Natural killer cell (primary cell): ENCODE results near the gene EIF1B. TPM values are rescaled to one million over a fixed set of nuclear protein-coding genes. Genes with fewer than 3 reads are reported as not detected.
A peak's percentile ranks its signal among the peaks of the same experiment; 100 is the strongest.

Experiments used
- ATAC-seq, 3 donors: fragments of 150-1000 bp in 2 of 3; fragments of 200-7000 bp in 1 of 3; cut with Tn5 transposase; 1 replicate in 1 of 3; 2 replicates in 2 of 3; pipeline ENCODE4 v1.10.0; 2021; ENCODE audit warnings: mild to moderate bottlenecking in 2 of 3, moderate library complexity in 2 of 3
- DNase-seq, 2 donors: peaks; one replicate each; pipeline versions ENCODE4 v3.0.0 to v3.0.0-alpha.2; 2013 to 2021; ENCODE audit warnings: mixed read lengths in 1 of 2
- H3K27ac ChIP-seq: one replicate; pipeline ENCODE4 v1.5.1; 2013; ENCODE audit warnings: mild to moderate bottlenecking, low read length
- H3K27me3 ChIP-seq: one replicate; pipeline ENCODE4 v1.6.1; 2013; ENCODE audit warnings: low read length; ENCODE audit not compliant: control insufficient read depth, insufficient read depth
- H3K36me3 ChIP-seq: one replicate; pipeline ENCODE4 v1.6.1; 2013; ENCODE audit warnings: low read length; ENCODE audit not compliant: control insufficient read depth, insufficient read depth
- H3K4me1 ChIP-seq: one replicate; pipeline ENCODE4 v1.6.1; 2013; ENCODE audit warnings: low read length; ENCODE audit not compliant: control insufficient read depth, insufficient read depth
- H3K4me3 ChIP-seq: one replicate; pipeline ENCODE4 v1.5.1; 2013; ENCODE audit warnings: low read length
- H3K9me3 ChIP-seq: one replicate; pipeline ENCODE4 v1.6.1; 2013; ENCODE audit warnings: low read length; ENCODE audit not compliant: control insufficient read depth, insufficient read depth
- H3K27ac Mint-ChIP-seq, 2 donors: one replicate each; pipeline ENCODE4 v1.8.0; 2022; ENCODE audit warnings: mild to moderate bottlenecking in 2 of 2, mixed read lengths in 2 of 2, moderate library complexity in 1 of 2
- H3K27me3 Mint-ChIP-seq, 2 donors: one replicate each; pipeline ENCODE4 v1.8.0; 2022; ENCODE audit warnings: low read depth in 2 of 2, mixed read lengths in 2 of 2
- H3K36me3 Mint-ChIP-seq: one replicate; pipeline ENCODE4 v1.8.0; 2022; ENCODE audit warnings: mixed read lengths
- H3K4me1 Mint-ChIP-seq, 2 donors: one replicate each; pipeline ENCODE4 v1.8.0; 2022; ENCODE audit warnings: mixed read lengths in 2 of 2
- H3K4me3 Mint-ChIP-seq: one replicate; pipeline ENCODE4 v1.8.0; 2022; ENCODE audit warnings: mild to moderate bottlenecking, moderate library complexity, mixed read lengths
- H3K9me3 Mint-ChIP-seq, 2 donors: one replicate each; pipeline ENCODE4 v1.8.0; 2022; ENCODE audit warnings: mixed read lengths in 2 of 2
- WGBS: methylation state at CpG from one replicate; pipeline ENCODE4 v1.1.7; 2013; ENCODE audit warnings: missing lambda C conversion rate; ENCODE audit not compliant: insufficient coverage; 5-methylcytosine and 5-hydroxymethylcytosine counted together
- intact Hi-C: fragments of 100-400 bp; cut with micrococcal nuclease; formaldehyde crosslinking; loops from one replicate; pipeline ENCODE4 v1.14.2; 2022
- total RNA-seq, 4 donors: library from RNA; stranded (reverse); fragments of 120-200 nt in 1 of 4; gene quantifications; one replicate each; pipeline versions ENCODE4 v1.2.3 to v1.2.4, GENCODE V29; 2013 to 2022
- TF ChIP-seq, protein P1 (sequence below): fragments of 200-600 bp; IDR thresholded peaks from one replicate; pipeline ENCODE4 v1.8.0; 2022; ENCODE audit warnings: antibody characterized with exemption

The EIF1B gene
- 10 to 100 TPM; 52.9 to 67.3 (median 55.1) TPM for total RNA-seq
- 51.4 TPM for total RNA-seq (2013)

DNA sequence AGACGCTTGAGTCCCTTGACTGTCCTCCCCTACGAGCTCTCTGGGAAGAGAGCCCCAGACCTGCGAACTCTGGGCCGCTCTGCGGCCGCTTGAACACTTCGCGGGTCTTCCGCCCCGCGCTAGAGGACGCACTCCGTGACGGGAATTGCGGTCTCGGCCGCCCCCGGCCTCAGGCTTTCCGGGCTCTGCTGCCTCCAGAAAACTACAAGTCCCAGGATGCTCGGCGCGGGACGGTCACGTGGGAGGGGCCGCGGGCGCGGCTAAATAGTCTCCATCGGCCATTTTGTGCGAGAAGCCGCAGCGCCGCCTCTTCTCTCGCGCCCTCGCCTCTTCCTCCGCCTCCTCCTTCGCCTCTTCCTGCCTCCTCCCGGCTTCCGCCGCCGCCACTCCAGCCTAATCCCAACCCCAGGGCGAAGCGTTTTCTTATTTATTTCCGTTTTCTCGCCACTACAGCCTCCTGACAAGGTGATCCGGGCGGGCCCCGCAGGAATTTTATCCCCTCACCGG is at the start of gene EIF1B:
Gene EIF1B, plus strand, starts transcription at position 290 of the 507 bp plus-strand sequence. CDS start 235 bp downstream, outside the sequence.
- Histone ChIP-seq H3K4me3 (peak within 1 kb of the TSS; percentile 87), H3K36me3 (peaks cover 29% of the 10 kb centered on the region), H3K27me3 (no peaks in the 10 kb centered on the region), H3K9me3 (no peaks in the 10 kb centered on the region), H3K27ac (peak within 1 kb of the TSS; percentile 88), H3K4me1 (peaks cover 10% of the 10 kb centered on the region)
- DNase-seq (peak; percentile 98 to 99), ATAC-seq (peak; percentile 90 to 97 (median 94))
- TF ChIP-seq, protein P1, sequence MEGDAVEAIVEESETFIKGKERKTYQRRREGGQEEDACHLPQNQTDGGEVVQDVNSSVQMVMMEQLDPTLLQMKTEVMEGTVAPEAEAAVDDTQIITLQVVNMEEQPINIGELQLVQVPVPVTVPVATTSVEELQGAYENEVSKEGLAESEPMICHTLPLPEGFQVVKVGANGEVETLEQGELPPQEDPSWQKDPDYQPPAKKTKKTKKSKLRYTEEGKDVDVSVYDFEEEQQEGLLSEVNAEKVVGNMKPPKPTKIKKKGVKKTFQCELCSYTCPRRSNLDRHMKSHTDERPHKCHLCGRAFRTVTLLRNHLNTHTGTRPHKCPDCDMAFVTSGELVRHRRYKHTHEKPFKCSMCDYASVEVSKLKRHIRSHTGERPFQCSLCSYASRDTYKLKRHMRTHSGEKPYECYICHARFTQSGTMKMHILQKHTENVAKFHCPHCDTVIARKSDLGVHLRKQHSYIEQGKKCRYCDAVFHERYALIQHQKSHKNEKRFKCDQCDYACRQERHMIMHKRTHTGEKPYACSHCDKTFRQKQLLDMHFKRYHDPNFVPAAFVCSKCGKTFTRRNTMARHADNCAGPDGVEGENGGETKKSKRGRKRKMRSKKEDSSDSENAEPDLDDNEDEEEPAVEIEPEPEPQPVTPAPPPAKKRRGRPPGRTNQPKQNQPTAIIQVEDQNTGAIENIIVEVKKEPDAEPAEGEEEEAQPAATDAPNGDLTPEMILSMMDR: peak; percentile 74
- intact Hi-C loops: loop anchor here (1.0 kb wide), 2 partner anchors 144 to 148 kb away; partner anchors contain the start of gene RPL14
- WGBS: under 1% methylated on average over 50 of the region's 50 CpGs
- Mint-ChIP-seq H3K36me3 (no peaks in the 10 kb centered on the region), H3K27me3 (no peaks in the 10 kb centered on the region), H3K4me1 (peaks cover 28 to 30% of the 10 kb centered on the region in 2 donors), H3K9me3 (no peaks in the 10 kb centered on the region), H3K27ac (peak within 1 kb of the TSS; percentile 98 to 99), H3K4me3 (peak within 1 kb of the TSS; percentile 100)

DNA sequence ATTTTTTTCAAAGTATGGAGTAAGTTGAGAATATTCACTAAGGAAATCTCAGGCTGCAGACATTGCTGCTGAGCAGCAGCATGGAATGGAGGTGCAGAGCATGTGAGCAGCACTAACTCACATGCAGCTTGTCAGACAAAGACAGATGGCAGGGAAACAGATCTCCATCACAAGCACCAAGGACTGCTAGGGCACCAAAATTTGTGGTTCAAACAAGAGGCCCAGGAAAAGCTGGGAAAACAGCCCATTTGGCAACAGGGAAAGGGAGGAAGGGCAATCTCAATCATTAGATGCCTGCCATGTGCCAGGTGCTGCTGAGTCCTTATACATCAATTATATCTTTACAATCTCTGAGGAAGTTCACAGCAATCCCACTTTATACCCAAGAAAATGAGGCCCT is 47.2 kb upstream of the EIF1B start:
- no peak overlapping the region for H3K27ac Mint-ChIP-seq
- no peaks in the 10 kb centered on the region for H3K9me3 ChIP-seq
- no peak for ATAC-seq
- TF ChIP-seq, protein P1: no peak
- no peak for DNase-seq
- no peaks in the 10 kb centered on the region for H3K27me3 Mint-ChIP-seq
- no peaks in the 10 kb centered on the region for H3K4me1 Mint-ChIP-seq
- no peak overlapping the region for H3K4me3 Mint-ChIP-seq
- no peaks in the 10 kb centered on the region for H3K4me1 ChIP-seq
- no peak overlapping the region for H3K4me3 ChIP-seq
- H3K27ac ChIP-seq: no peak overlapping the region
- intact Hi-C loops: no loop called here
- no peaks in the 10 kb centered on the region for H3K36me3 Mint-ChIP-seq
- H3K9me3 Mint-ChIP-seq: no peaks in the 10 kb centered on the region
- H3K36me3 ChIP-seq: no peaks in the 10 kb centered on the region
- H3K27me3 ChIP-seq: no peaks in the 10 kb centered on the region

DNA sequence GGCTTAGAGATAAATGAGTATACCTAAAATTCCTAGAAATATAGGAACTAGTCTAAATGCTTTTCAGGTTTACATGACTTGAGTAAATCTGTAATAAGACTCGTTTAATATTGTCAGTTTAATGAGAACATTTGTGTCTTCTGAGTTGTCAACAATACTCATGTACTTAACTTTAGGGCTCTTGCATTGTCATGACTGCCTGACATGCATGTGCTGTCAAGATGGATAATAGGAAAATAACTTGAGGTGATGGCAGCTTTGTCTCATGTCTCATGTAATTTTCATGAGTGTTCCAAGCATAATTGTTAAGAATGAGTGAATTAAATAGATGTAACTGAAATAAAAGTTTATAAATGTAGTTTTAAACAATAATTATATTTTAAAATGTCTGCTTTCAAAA is 45.1 kb upstream of the EIF1B start:
- no peaks in the 10 kb centered on the region for H3K27me3 ChIP-seq

More for the DNA sequence above, 45.1 kb upstream of the EIF1B start:
- no peaks in the 10 kb centered on the region for H3K4me1 Mint-ChIP-seq
- no peak for DNase-seq
- intact Hi-C loops: no loop called here
- H3K9me3 Mint-ChIP-seq: no peaks in the 10 kb centered on the region
- TF ChIP-seq, protein P1: no peak
- no peaks in the 10 kb centered on the region for H3K4me1 ChIP-seq
- no peak overlapping the region for H3K4me3 Mint-ChIP-seq
- H3K36me3 Mint-ChIP-seq: no peaks in the 10 kb centered on the region
- no peaks in the 10 kb centered on the region for H3K9me3 ChIP-seq
- no peak overlapping the region for H3K4me3 ChIP-seq
- H3K27ac ChIP-seq: no peak overlapping the region
- no peak overlapping the region for H3K27ac Mint-ChIP-seq
- H3K27me3 Mint-ChIP-seq: no peaks in the 10 kb centered on the region
- ATAC-seq: no peak
- WGBS: 80% methylated on average over 1 of the region's 1 CpG
- no peaks in the 10 kb centered on the region for H3K36me3 ChIP-seq
